Measurements from ENCODE around the gene ASB18.

ASB18 gene

GRCh38 chr2:236173729-236174607 lies 90.2 kb downstream of the ASB18 start:
- no peak for DNase-seq (ENCODE audit: low spot score)

- peak; percentile 61 for DNase-seq (ENCODE audit: low spot score)
These were observed 91.0 kb downstream of the ASB18 start for GRCh38 chr2:236173036-236173728.

- no peak for DNase-seq (ENCODE audit: low spot score)
These were observed 91.8 kb downstream of the ASB18 start for GRCh38 chr2:236172255-236173035.

- DNase-seq (ENCODE audit: low spot score): no peak
These were observed 92.4 kb downstream of the ASB18 start for GRCh38 chr2:236171680-236172254.

DNA sequence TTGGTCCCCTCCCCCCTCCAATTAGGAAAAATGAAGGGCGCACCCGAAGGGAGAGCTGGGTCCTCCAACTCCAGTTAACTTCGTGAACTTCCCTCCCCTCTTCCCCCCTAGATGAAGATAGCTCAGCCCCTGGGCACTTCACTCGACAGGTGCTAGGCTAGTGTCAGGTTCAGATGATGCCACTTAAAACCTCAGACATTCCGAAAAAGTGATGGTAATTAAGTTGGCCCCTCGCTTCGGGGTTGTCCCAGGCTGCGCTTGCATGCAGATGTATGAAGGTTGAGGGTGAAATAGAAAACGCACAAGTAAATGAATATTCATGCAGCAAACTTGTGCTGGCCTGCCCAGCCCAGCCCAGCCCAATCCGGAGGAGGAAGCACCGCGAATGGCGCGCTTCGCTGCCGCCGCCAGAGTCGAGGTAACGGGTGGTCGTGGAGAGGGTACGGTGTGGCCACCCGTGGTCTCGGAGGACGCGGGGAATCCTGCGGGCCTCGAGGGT lies 93.0 kb downstream of the ASB18 start:
- DNase-seq (ENCODE audit: low spot score): peak; percentile 58

DNA sequence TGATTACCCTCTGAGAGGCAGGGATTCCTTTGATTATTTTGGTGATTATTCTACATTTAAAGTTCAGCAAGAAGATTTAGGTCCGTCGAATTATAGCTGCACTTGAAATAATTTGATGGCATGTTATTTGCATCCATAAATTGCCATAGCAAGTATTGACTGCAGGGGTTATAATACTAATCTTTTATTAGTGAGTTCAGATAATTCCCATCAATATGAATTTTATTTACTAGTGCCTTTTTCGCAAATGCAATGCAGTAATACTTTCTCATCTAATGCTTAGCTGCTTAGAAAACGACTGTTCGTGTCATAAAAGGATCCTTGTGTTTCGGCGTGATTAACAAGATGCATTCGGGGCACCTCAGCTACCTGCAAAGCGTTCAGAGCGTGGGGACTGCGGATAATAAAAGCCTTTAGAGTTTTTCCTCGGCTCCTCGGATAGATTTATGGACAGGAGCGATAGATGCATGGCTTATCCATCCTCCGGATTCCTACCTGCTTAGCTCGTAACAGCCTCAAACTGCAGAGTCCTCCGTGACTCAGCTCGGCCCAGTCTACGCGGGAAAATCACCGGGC lies 93.5 kb downstream of the ASB18 start:
- DNase-seq (ENCODE audit: low spot score): no peak

GRCh38 chr2:236169741-236170589 lies 94.2 kb downstream of the ASB18 start:
- DNase-seq (ENCODE audit: low spot score): peak; percentile 65

DNA sequence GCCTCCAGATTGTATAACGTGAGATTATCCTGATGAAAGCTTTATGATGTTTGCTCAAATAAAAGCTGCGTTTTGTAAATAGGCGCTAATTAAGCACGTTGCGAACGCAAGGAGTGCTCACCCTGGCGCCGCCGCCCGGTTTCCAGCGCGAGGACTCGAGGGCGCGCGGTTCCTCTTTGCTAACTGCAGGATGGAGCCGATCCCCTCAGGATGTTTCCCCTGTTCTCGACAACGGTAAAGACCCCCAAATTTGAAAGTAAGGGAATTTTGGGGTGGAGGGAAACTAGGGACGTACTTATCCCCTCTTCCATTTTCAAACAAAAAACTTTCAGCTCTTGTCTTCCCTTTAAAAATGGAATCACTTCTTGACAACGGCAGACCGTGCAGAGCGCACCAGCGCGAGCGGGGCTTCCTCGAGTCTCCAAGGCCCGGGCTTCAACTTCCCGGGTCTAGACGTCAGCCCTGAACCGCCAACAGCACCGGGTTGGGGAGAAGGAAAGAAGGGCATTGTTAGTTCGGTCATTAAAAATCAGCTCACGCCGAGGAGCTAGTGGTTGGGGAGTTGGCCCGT lies 95.0 kb downstream of the ASB18 start:
- DNase-seq (ENCODE audit: low spot score): peak; percentile 63

DNA sequence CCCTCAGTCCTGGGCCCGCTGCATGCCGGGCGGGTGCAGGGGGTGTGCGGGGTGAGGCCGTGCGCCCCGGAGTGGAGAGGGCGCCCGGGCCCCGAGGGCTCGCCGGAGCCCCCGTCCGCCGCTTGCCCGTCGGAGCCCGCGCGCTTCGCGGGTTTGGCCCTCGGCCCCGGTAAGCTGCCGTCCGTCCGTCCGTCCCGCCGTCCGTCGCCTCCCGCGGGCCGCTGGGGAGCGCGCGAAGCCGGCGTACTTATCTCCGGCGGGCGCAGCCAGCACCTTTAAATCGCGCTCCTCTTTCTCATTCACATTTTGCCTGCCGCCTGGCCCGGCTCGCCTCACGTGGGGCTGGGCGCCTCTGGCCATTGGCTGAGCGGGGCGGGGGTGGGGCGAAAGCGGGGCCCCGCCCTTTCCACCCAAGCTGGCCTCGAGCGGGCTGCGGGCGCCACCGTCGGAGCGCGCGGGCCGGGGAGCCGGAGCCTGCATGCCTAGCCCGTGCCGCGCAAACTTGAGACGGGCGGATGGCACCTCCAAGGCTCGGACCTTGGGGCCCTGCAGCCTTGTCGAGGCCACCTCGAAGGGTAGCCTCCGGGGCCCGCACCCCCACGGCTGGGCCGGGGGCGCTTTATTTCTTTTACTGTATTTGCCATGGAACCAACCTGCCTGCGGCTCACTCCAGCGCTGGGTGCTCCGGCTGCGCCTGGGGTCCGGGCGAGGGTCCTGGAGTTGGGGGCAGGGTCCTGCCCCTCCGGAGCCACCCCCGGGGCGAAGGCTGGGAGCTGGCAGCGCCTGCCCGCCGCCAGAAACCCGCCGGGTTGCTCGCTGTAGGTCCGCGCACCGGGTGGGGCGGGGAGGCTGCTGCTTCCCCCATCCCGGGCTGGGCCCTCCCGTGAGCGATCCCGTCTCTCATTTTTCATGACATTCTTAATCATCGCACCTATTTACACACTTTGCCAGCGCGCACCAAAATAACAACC lies 95.8 kb downstream of the ASB18 start, which contains the start of gene GBX2:
Gene GBX2 (minus strand): TSS at position 277 of the 971 bp plus-strand sequence. CDS start 415 bp downstream, outside the sequence.
- peak; percentile 93 for DNase-seq (ENCODE audit: low spot score)

- DNase-seq (ENCODE audit: low spot score): peak; percentile 78
These were observed 96.7 kb downstream of the ASB18 start for GRCh38 chr2:236167297-236168109.

DNA sequence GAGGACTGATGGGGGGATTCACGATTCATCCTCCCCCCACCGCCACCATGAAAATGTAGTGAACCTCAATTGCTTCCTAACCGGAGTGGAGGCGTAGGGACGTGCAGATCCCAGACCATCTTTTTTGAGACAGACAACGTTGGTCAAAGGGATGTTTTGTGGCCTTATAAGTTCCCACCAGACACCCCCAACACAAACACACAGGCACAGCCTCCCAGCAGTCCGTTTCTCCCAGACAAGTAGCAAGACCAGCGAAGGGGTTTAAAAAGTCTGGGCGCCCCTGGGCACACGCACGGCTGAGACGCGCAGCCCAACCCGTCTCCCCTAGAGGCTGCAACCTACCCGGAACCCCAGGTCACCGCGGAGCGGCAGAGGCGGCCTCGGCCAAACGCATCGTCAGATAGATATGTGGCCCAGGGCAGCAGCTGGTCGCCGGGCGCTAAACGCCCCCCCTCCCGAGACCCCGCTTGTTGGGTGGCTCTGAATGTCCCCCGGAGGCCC lies 97.4 kb downstream of the ASB18 start:
- peak; percentile 71 for DNase-seq (ENCODE audit: low spot score)

GRCh38 chr2:236165842-236166795 lies 98.1 kb downstream of the ASB18 start:
- DNase-seq (ENCODE audit: low spot score): peak; percentile 67

- DNase-seq (ENCODE audit: low spot score): no peak
These were observed 99.0 kb downstream of the ASB18 start for GRCh38 chr2:236164925-236165841.

DNA sequence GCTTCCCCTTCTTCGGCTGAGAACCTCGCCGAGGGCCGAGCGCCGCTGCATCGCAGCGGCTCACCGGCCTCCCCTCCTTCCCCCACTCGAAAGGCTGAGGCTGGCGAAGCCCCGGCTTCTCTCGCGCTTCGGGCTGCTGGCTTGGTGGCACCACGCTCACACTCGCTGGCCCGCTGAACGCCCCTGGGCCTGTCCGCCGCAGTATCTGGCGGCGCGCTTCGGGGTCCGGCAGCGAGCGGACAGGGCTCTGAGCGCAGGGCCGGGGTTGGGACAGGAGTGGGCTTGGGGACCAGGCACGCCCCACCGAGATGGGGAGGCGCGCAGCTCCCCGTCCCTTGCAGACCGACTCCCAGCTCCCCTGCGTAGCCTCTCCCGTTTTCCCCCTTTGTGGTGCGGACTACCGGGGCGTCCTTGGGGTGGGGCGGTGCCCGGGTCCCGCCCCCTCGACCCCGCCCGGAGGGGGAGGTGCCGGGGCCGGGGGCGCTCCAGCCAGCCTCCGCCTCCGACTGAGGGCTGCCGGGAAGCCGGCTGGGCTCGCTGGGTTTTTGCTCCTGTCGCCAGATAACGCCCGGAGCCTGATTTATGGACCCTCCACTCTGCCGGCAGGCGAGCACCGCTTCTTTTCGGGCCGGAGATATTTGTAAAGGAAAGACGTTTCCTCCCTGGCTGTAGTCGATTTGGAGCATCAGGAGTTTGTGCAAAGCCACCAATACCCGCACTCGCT lies 99.8 kb downstream of the ASB18 start:
- DNase-seq (ENCODE audit: low spot score): peak; percentile 71

Data from ecto neural progenitor cell (in vitro differentiated cells).